Measurements from ENCODE around the gene C6orf163.
"Not testable (repeated sequence)": the region's sequence is repeated elsewhere in the genome, so short reads cannot be mapped to it uniquely, and the experiment has no call there.

C6orf163 gene

DNA sequence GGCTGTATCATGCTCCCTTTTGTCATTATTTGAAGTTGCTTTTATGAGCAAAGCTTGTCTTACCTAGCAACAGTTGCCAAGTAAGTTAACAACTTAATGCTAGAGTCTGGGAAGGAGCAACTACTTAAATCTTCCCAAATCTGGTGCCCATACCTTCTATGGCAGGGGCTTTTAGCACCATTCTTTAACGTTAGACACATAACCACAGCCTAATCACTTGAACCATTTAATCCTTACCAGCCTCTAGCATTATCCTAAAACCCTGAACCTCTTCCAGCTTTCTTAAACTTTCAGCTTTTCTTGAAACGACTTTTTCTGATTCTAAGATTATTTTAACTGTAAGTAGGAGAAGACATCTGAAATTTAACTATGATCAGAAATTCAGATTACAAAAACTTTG, at the start of gene C6orf163:
Gene C6orf163, plus strand, starts transcription at position 83 of the 400 bp plus-strand sequence. Its CDS starts 287 bp downstream, at position 370.
- DNase-seq = no peak

DNA sequence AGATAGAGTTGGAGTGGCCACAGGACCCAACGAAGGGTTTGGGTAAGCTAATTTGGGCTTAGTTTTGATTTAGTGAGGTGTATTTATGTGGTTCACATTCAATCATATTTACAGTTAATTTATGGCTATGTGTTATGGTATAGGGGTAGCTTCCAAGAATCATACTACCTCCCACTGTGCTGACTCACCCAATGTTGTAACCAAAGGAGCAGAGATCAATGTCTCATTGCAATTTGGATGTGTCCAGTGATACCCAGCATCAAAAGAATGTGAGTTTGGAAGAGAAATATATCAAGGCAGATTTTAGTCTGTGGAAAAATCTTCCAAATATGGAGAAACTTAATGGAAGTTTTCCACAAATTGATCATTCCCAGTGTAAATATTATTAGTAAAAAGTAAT, 47.5 kb upstream of the C6orf163 start:
- no peak for DNase-seq

DNA sequence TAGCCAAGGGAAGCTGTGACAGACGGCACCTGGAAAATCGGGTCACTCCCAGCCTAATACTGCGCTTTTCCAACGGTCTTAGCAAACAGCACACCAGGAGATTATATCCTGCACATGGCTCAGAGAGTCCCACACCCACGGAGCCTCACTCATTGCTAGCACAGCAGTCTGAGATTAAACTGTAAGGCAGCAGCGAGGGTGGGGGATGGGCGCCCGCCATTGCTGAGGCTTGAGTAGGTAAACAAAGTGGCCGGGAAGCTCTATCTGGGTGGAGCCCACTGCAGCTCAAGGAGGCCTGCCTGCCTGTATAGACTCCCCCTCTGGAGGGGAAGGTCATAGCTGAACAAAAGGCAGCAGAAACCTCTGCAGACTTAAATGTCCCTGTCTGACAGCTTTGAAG, 43.3 kb upstream of the C6orf163 start:
- DNase-seq = not testable (repeated sequence)

DNA sequence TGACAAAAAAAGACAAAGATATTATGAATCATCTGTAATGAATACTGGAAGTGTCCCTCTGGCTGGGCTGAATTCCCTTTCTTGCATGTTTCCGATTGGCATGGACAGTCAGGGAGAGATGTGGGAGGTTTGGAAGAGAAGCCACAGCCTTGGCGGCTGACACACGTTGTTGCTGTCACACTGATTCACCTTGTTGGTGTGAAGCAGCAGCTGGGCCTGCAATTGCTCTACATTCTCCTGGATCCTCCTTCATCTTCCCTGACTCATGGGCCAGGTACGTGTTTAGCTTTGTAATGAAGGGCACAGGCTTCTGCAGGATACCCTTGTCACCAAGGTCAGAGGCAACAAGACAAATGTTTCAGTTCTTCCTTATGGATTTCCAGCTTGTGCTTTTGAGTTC, 35.6 kb upstream of the C6orf163 start:
- DNase-seq = no peak

DNA sequence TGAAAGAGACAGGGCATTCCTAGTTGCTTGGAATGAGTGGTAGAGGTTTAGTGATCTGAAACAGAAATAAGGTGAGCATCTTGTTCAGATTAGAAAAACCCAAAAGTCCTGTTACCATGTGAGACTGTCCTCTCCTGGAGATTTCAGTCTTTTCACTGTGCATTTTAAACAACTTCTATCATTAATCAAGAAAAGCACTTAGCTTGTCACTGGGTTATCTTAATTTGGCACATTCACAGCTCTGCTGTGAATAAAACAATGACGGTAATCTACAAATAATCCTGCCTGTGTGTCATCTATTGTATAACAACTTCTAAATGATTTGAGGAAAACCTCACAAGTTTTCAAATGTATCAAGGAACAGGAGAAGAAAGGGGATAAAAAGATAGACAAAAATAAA, 31.8 kb upstream of the C6orf163 start:
- DNase-seq = no peak

DNA sequence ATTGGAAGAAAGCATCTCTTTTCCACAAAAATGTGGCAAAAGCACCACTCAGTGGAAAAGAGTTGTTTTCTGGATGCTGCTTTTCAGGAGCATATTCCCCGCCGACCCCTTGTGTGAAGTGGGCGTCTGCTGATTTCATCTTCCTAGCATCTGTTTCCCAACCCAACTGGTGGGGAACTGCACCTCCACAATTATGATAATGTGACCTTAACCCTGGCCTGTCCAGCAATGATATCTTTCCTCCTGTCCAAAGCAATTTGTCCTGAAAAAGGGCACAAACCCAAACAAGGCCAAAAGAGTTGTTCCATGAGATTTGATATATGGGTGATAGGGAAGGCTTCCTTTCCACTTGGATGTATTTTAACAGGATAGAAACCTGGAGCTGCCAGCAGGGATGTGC, 29.5 kb upstream of the C6orf163 start:
- no peak for DNase-seq

DNA sequence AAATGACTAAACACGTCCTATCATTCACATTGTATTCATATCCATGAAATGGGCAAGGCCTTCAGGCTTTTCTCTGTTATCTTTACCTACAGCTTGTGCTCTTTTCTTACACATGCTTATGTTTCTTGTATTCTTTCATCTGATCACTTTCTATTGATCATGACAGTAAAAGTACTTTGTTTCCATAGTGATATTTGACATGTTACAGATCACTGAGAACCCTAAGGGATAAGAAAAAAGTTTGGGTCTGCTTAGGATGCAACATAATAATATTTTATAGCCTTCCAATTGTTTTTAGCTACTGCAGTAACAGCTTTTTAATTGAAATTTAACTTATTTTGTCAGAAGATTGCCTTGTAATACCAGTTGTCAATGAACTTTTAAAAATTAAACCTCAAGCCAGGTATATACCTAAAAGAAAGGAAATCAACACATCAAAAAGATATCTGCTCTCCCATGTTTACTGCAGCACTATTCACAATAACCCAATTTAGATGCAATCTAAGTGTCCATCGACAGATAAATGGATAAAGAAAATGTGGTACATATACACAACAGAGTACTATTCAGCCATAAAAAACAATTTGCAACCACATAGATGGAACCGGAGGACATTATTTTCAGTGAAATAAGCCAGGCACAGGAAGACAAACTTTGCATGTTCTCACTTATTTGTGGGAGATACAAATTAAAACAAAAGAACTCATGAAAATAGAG, 25.2 kb upstream of the C6orf163 start:
- no peak for DNase-seq

DNA sequence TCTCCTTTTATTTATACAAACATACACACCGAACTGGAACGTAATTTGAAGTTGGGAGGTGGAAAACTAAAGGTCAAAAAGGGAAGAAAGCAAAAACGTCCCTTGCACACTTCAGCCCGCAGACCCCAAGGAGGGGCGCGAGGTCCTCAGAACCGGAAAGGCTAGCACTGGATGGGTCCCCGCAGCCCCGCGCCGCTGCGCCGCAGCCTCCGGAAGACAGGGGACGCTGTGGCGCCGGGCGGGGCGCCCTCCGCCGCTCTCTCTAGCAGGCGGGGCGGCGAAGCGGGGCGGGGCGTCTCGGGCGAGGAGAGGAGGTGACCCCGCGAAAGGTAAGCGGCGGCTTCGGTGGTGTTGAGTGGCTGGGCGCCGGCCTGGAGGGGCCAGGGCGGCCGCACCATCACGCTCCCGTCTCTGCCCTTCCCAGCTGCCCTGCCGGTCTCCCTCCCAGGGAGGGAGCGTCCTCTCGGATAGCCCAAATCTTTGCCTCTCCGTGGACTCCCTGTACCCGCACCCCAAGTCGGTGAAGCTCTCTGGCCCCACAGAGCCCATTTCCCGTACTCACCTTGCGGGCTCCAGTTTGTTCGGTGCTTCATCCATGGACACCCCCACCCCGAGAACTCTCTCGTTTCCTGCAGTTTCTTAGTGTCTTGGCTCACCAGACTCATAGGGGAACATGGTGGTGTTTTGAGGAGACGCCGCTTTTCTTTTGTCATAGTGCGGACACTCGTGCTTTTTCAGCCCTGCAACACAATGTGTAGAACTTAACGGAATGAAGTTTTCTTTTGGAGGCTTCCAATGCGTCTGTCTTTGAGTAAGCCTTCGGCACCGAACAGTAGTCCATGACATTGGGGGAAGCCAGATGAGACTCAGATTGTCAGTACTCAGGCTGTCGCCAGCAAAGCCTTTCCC, 22.1 kb upstream of the C6orf163 start, which contains the start of gene SMIM8:
Gene SMIM8, plus strand, starts transcription at position 285 of the 909 bp plus-strand sequence. CDS start 14,444 bp downstream, outside the sequence.
- peak; percentile 63 for DNase-seq

DNA sequence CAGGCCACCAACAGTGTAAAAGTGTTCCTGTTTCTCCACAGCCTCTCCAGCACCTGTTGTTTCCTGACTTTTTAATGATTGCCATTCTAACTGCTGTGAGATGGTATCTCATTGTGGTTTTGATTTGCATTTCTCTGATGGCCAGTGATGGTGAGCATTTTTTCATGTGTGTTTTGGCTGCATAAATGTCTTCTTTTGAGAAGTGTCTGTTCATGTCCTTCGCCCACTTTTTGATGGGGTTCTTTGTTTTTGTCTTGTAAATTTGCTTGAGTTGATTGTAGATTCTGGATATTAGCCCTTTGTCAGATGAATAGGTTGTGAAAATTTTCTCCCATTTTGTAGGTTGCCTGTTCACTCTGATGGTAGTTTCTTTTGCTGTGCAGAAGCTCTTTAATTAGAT, 20.7 kb upstream of the C6orf163 start:
- DNase-seq = not testable (repeated sequence)

DNA sequence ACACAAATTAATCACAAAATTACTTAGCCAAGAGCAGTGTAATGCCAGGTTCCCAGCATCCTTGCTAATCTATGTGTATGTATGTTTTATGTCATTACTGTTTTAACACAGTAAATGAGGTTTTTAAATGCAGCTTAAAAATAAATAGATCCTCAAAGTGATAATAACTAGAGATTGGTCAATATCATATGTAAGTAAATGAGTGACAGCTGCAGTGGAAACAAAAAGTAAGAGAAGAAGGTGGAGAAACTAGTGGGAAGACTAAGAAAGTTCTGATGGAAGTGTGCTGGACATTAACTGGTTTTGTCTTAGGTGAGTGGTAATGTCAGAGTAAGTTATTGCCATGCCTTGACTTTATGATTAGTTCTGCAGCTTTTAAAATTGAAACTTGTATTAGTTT, 13.7 kb upstream of the C6orf163 start:
- DNase-seq = no peak

DNA sequence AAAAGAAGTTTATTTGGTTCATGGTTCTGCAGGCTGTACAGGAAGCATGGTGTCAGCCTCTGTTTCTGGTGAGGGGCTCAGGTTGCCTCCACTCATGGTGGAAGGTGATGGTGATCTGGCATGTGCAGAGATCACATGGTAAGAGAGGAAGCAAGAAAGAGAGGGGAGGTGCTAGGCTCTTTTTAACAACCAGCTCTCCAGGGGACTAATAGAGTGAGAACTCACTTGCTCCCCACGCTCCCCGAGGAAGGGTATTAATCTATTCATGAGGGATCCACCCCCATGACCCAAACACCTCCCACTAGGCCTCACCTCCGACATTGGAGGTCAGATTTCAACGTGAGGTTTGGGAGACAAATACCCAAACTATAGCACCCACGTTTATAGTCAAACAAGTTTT, 11.6 kb upstream of the C6orf163 start:
- no peak for DNase-seq

DNA sequence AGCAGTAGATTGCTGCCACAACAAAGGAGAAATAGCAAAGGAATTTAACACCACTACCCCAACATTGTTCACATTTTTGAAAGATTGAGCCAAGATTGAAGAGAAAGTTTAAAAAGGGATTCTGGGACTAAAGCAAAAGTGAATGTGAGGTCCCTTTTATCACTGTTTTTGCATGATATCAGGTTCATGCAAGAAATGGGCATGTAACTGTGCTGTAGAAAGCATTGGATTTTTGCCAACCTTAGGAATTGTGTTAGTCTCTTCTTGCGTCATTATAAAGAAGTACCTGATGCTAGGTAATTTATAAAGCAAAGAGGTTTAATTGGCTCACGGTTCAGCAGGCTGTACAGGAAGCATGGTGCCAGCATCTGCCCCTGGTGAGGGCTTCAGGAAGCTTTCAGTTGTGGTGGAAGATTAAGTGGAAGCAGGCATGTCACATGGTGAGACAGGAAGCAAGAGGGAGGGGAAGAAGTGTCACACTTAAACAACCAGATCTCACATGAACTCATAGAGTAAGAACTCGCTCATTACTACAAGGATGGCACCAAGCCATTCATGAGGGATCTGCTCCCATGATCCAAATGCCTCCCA, 10.9 kb upstream of the C6orf163 start:
- no peak for DNase-seq

DNA sequence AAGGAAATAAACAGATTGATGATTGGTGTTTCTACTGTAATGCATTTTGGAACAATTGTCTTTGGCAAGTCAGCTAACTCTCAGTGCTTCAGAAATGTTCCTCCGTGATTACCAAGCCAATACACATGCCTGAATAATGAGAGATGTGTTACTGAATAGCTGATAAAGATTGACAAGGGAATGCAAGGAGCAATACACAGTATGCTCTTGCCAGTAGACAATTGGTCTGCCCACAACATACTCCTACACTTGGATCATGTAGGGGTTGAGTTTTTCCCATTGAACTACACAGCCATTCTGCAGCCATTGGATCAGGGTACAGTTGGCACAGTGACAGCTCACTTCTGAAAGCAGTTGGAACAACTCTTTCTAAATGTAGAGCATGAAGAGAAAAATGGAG, 9.9 kb upstream of the C6orf163 start:
- DNase-seq = no peak

DNA sequence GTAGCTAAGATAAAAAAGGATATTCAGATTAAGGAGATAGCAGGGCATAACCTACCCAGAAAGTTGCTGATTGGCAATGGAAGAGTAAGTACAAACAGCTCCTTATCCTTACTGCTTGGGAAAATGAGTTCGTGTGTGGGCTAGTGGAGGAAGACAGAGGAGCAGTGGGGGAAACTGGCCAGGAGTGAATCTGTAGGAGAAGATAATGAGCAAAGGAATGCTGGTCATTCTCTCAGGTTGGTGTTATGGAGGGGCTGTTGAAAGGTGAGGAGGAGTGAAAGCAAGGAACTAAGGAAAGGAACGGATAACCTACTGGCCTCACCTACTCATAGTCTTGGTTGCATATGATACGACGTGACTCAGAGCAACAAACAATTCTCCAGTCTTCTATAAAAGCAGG, 8.2 kb upstream of the C6orf163 start:
- DNase-seq = no peak

DNA sequence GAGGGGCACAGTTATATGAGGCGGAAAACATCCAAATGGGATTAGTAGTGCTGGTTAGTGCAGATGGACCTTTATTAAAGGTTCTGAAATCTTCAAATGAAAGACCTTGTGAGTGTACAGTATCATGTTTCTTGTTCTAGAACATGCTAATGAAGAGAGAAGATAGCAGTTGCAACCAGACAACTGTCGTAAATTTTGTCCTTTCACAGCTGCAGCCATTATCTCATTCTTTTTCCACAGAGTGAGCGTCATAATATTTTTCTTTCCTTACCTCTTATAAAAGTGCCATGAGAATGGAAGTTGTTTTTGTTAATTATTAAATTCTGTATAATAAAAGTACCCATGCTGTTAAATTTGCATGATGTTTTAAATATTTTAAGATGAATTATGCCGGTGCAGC, 4.4 kb upstream of the C6orf163 start:
- no peak for DNase-seq

DNA sequence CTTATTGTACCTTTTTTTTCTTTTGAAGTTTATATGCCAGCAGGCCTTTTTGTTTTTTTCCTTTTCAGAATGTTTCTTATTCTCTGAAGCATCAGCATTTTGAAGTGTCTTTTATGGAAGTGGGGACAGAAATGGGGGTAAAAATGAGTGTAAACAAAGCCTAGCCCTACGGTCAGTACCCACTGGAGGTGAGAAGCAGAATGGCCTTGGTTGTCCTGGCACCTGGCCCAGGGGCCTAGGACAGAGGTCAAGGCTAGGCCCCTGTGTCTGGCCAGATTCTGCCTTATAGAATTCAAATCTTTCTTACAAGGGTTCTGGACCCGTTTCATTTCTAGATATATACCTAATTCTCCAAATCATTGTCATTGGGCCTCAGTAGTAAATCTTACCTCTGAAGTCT, 3.5 kb upstream of the C6orf163 start:
- no peak for DNase-seq

DNA sequence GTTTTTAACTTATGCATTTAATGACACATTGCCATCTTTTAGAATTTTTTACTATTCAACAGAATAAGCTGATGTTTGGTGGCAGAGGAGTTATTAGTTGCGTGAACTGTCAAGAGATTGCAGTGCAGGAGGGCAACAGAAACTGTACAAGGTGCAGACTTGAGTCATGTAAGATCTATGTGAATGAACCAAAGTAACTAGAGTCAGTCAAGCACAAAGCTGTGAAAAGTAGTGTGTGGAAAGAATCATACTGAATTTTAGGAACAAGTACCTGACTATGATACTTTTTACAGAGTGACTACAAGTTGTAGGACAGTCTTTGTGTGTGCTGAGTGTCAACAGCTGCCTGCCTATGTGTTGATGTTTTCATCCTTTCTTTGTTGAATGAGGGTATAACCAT, 2.7 kb upstream of the C6orf163 start:
- no peak for DNase-seq

DNA sequence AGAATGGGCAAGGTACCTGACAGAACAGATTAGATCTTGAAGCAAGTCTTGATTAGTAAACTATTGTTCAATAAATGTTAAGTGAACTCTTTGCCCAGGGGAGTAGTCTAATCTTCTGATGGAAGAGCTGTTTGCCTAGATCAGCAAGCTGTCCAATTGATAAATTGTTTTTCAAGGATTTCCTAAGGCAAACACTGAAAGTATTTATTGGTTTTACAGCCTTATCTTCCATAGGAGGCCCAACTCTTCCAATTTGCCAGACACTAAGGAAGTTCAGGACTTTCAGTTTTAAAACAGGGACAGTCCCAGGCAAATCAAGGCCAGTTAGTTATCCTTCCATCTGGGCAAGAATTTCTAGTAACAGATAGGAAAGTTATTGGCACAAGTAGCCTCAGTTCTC, 1.8 kb upstream of the C6orf163 start:
- DNase-seq = no peak

DNA sequence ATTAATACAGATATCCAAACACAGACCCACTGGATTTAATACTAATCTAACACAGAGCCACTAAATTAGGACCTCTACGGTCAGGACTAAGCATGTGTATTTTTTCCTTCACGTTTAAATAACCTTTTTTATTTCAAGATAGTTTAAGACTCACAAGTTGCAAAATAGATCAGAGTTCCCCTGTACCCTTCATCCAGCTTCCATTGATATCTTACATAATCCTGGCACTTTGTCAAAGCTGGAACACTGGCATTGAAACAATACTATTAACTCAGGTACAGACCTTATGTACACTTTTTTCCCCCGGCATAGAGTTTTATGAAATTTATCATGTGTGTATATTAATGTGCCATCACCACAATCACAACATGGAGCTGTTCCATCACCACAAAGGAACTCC, 2.1 kb downstream of the C6orf163 start:
- DNase-seq = no peak

DNA sequence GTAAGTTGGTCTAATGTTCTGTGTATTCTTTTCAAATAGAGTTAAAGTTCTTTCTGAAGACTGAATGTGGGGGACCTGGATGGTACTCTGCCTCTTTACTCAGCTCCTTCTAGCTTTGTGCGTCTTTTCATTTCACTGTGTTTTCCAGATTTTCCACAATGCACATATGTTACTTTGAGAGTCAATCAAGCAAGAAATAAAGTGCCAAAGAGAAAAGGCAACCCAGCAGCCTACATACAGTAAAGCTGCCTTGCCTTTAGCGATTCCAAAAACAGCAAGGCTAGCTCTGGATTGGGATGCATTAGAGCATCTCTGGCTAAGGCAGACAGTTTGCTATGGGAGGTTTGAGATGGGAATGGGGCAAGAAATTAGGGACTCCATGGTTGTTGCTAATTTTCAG, 5.3 kb downstream of the C6orf163 start:
- DNase-seq = no peak

DNA sequence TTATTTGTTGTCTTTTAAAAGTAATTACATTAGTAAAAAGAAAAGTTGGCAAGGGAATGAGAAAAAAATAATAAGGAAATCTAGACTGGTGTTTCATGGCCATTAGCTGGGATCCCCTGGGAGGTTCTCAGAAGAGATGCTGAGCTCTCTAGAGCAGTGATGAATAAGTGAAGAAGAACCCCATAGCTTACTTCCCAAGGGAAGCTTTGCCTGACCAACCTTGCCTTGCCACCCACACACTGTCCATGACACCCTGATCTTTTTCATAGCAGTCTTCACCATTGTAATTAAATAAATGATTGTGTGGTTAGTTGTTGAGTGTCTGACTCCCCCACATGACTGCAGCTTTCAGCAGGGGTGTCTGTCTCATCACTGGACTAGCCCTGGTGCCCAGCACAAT, 5.9 kb downstream of the C6orf163 start:
- DNase-seq = no peak

DNA sequence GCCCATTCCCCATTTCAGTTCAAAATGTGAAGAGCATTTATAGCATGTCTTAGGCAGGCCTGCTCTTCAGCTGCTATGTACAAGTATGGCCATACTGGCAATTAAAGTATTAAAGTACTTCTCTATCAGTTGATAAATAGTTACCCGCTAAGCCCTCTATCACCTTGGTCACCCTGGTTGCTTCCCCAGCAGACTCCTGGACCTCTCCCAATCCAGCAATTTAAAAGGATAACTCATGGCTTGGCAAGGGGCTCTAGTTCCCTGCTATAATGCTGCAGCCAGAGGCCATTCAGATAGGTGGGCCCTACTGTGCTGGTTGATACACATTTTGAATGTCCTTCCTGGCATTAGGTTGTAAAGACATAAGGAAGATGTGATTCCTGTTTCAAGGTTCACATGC, 7.0 kb downstream of the C6orf163 start:
- no peak for DNase-seq

DNA sequence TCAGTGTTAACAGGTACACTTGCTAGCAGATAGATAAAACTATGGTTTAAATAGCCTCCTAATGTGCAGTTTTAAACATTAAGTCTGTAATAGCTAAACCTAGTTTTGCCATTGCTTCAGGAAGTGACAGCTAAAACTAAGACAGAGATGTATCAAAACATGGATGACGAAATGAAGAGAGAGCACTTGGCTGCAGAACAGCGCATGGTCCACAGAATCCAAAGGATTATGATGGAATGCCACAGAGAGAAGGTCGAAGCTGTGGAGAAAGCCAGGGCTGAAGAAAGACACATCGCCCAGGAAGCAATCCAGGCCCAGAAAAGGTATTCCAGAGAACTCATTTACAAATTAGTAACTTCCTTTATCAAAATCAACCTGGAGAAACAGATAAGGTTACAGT, 11.6 kb downstream of the C6orf163 start:
- no peak for DNase-seq
